Activated CD4-positive, CD25-positive, alpha-beta regulatory T cell (primary cell): Measurements from ENCODE around the gene XAF1.
"Not testable (repeated sequence)": the region's sequence is repeated elsewhere in the genome, so short reads cannot be mapped to it uniquely, and the experiment has no call there.

Source experiments
- DNase-seq, 4 experiments: peaks; one replicate each; lab custom pipeline; 2025; lab: John Stamatoyannopoulos, UW

The XAF1 gene

DNA sequence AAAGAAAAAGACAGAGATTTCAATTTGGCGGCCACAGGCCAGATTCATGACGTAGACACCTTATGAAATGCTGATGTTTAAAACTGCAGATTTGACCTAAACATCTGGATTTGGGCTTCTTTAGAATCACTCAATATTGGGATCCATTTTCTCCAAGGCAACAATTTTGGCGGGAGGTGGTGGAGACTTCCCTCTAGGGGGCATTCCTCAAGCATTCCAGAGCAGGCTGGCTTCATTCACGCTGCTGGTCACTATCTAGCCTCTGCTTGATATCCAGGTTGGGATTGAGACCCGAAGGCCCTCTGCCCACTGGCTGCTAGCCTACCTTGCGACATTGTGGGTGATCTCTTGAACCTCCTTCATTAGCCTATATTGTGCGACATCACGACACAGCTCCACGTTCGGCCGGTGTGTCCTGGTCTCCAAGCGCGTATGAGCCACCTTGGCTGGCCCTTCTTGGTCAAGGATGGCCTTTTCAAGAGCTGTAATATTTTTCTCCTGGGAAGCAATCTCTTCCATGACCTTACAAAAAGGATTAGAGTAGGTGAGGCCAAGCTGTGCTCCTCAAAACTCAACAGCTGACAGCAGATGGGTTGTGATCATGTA is 44.7 kb downstream of the XAF1 start:
- no peak for DNase-seq

GRCh38 chr17:6811510-6811909 is 55.7 kb downstream of the XAF1 start:
- DNase-seq, result no peak

GRCh38 chr17:6812295-6812694 is 56.4 kb downstream of the XAF1 start:
- DNase-seq, result no peak

DNA sequence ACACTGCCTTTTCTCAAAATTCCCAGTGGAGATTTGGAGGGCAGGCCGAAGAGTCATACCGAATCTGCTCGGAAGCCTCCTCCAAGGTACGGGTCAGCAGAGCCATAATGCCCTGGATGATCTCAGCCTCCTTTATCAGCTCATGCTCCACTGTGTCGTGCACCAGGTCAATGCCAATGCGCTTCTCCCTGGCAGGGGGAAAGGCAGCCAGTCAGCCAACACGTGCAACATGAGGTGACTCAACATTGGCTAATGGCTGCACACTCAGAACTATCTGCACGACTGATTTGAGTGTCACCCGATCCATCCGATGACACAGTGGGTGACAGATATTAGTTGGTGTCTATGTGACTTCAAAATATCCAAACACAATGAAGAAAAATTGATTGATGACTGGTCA is 59.9 kb downstream of the XAF1 start:
- no peak for DNase-seq

GRCh38 chr17:6816368-6816767 is 60.5 kb downstream of the XAF1 start:
- not testable (repeated sequence) for DNase-seq

GRCh38 chr17:6818938-6819337 is 63.1 kb downstream of the XAF1 start:
- DNase-seq, result no peak

- no peak for DNase-seq
Observed at GRCh38 chr17:6823011-6823442, 67.2 kb downstream of the XAF1 start.
